ENCODE data around the gene ARHGAP1. TPM values are rescaled to one million over a fixed set of nuclear protein-coding genes. Genes with fewer than 3 reads are reported as not detected.

The ARHGAP1 gene
- total and polyA plus RNA-seq, 2 donors (not counting 3 experiments of a cell fraction or from before 2014, with no cell fraction given): 30.9 to 58.2 TPM

DNA sequence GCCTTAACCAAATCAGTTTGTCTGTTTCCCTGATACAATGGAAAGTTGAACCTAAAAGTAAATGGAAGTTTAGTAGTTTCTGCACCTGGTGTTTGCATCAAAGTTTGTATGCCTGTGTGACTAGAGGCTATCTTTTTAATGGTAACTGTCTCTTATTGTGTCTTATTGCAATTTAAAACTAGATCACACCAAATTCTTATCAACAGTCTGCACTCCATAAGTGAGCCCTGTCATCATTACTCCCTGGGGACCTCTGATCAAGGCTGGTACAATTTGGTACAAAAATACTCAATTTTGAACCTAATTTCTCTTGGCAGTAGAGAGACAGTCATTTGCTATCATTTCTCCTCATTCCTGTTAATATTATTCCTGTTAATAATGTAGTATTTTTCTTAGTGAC is 38.1 kb downstream of the ARHGAP1 start:
- DNase-seq (ENCODE audit: low read depth, low spot score) (no peak), FAIRE-seq (peak; percentile 38)
- ChIA-PET POLR2A (no interaction called here), CTCF (no interaction called here)
- no peak overlapping the region for H2AFZ ChIP-seq (ENCODE audit: low read depth, low read length)
- peaks cover 18% of the 10 kb centered on the region for H3K4me1 ChIP-seq (ENCODE audit: control insufficient read depth, extremely low read depth, insufficient read depth, low read length)
- TF ChIP-seq MAX (IDR thresholded peaks at IDR 0.05; ENCODE audit: insufficient read depth, insufficient read length) (no peak), POLR2A (IDR thresholded peaks at IDR 0.05; ENCODE audit: low read depth, low read length) (no peak), JUN (IDR thresholded peaks at IDR 0.05; ENCODE audit: borderline replicate concordance, insufficient read depth, insufficient read length, low read depth) (no peak), GATA2 (IDR thresholded peaks at IDR 0.05; ENCODE audit: insufficient read depth, insufficient read length, low read depth, low read length) (no peak)
- TF ChIP-seq, protein P1, sequence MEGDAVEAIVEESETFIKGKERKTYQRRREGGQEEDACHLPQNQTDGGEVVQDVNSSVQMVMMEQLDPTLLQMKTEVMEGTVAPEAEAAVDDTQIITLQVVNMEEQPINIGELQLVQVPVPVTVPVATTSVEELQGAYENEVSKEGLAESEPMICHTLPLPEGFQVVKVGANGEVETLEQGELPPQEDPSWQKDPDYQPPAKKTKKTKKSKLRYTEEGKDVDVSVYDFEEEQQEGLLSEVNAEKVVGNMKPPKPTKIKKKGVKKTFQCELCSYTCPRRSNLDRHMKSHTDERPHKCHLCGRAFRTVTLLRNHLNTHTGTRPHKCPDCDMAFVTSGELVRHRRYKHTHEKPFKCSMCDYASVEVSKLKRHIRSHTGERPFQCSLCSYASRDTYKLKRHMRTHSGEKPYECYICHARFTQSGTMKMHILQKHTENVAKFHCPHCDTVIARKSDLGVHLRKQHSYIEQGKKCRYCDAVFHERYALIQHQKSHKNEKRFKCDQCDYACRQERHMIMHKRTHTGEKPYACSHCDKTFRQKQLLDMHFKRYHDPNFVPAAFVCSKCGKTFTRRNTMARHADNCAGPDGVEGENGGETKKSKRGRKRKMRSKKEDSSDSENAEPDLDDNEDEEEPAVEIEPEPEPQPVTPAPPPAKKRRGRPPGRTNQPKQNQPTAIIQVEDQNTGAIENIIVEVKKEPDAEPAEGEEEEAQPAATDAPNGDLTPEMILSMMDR (IDR thresholded peaks at IDR 0.05; ENCODE audit: extremely low read depth in 1 of 2, insufficient read depth in 1 of 2, low read depth in 1 of 2, low read length in 2 of 2): no peak
- H3K79me2 ChIP-seq (ENCODE audit: control insufficient read depth, insufficient read depth, low read length): no peaks in the 10 kb centered on the region
- intact Hi-C loops (cut with micrococcal nuclease) (no loop called here), dilution Hi-C loops (cut with MboI; ENCODE audit: extremely low pct_ligation_motif_present, low sequenced_read_pairs) (no loop called here)
- H3K27ac ChIP-seq (ENCODE audit: insufficient read depth, low read depth, low read length): no peak overlapping the region
- H3K27me3 ChIP-seq (ENCODE audit: control insufficient read depth in 2 of 2, insufficient read depth in 2 of 2, low read length in 2 of 2): no peaks in the 10 kb centered on the region
- peaks cover 9 to 28% of the 10 kb centered on the region in 2 experiments for H3K36me3 ChIP-seq (ENCODE audit: control insufficient read depth in 2 of 2, extremely low read depth in 1 of 2, insufficient read depth in 2 of 2, low read length in 2 of 2)
- H3K4me3 ChIP-seq (replicated peaks in 1 of 3; ENCODE audit: insufficient read depth in 1 of 3, low read depth in 1 of 3, low read length in 3 of 3): no peak overlapping the region
- H4K20me1 ChIP-seq (replicated peaks; ENCODE audit: control insufficient read depth, extremely low read depth, insufficient read depth, low read length): no peaks in the 10 kb centered on the region
- no peak overlapping the region for H3K4me2 ChIP-seq (ENCODE audit: insufficient read depth, low read length)
- H3K9me3 ChIP-seq (replicated peaks; ENCODE audit: control insufficient read depth, insufficient read depth, low read length): no peaks in the 10 kb centered on the region
- H3K9ac ChIP-seq (replicated peaks; ENCODE audit: extremely low read depth, insufficient read depth, low read length): no peak overlapping the region
- H3K9me1 ChIP-seq (replicated peaks; ENCODE audit: control insufficient read depth, extremely low read depth, insufficient read depth, low read length): no peaks in the 10 kb centered on the region
- no TSS peak for BruUV-seq (replicated peaks)

DNA sequence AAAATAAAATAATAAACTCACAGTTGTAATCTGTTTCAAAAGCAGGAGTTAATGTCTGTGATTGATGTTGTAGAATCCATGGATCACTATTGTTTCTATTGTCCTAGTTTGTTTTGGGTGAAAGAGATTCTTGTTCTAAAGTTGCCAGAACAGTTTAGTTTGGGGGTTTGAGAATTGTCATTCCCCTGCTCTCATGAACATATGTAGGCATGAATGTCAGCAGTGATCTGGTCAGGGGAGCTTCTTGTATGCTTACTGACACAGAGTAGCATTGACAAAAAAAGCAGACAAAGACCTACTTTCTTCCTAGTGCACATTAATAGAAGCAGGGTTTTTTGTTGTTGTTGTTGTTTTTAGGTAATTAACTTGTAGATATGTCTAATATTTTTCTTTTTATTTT is 38.6 kb downstream of the ARHGAP1 start:
- no peak overlapping the region for H2AFZ ChIP-seq (ENCODE audit: low read depth, low read length)
- H3K27ac ChIP-seq (ENCODE audit: insufficient read depth, low read depth, low read length): no peak overlapping the region
- POLR2A ChIA-PET: no interaction called here
- no peaks in the 10 kb centered on the region for H3K9me3 ChIP-seq (replicated peaks; ENCODE audit: control insufficient read depth, insufficient read depth, low read length)
- FAIRE-seq: no peak
- CTCF ChIA-PET: no interaction called here
- H3K4me1 ChIP-seq (ENCODE audit: control insufficient read depth, extremely low read depth, insufficient read depth, low read length): peaks cover 18% of the 10 kb centered on the region
- H3K4me3 ChIP-seq (replicated peaks in 1 of 3; ENCODE audit: insufficient read depth in 1 of 3, low read depth in 1 of 3, low read length in 3 of 3): no peak overlapping the region
- H4K20me1 ChIP-seq (replicated peaks; ENCODE audit: control insufficient read depth, extremely low read depth, insufficient read depth, low read length): no peaks in the 10 kb centered on the region
- intact Hi-C loops (cut with micrococcal nuclease): no loop called here
- H3K9me1 ChIP-seq (replicated peaks; ENCODE audit: control insufficient read depth, extremely low read depth, insufficient read depth, low read length): no peaks in the 10 kb centered on the region
- no peak overlapping the region for H3K9ac ChIP-seq (replicated peaks; ENCODE audit: extremely low read depth, insufficient read depth, low read length)
- no peak for TF ChIP-seq GATA2 (IDR thresholded peaks at IDR 0.05; ENCODE audit: insufficient read depth, insufficient read length, low read depth, low read length)
- TF ChIP-seq POLR2AphosphoS5 (IDR thresholded peaks at IDR 0.05; ENCODE audit: insufficient read depth, low read depth, low read length): no peak
- no peak for TF ChIP-seq FOS (IDR thresholded peaks at IDR 0.05; ENCODE audit: borderline replicate concordance, insufficient read depth, low read length)
- no peak for TF ChIP-seq MYC (IDR thresholded peaks at IDR 0.05; ENCODE audit: low read depth, low read length)
- DNase-seq (ENCODE audit: low read depth, low spot score): no peak
- dilution Hi-C loops (cut with MboI; ENCODE audit: extremely low pct_ligation_motif_present, low sequenced_read_pairs): no loop called here
- BruUV-seq (replicated peaks): no TSS peak
- peaks cover 6 to 28% of the 10 kb centered on the region in 2 experiments for H3K36me3 ChIP-seq (ENCODE audit: control insufficient read depth in 2 of 2, extremely low read depth in 1 of 2, insufficient read depth in 2 of 2, low read length in 2 of 2)
- H3K79me2 ChIP-seq (ENCODE audit: control insufficient read depth, insufficient read depth, low read length): no peaks in the 10 kb centered on the region
- H3K4me2 ChIP-seq (ENCODE audit: insufficient read depth, low read length): no peak overlapping the region
- H3K27me3 ChIP-seq (ENCODE audit: control insufficient read depth in 2 of 2, insufficient read depth in 2 of 2, low read length in 2 of 2): no peaks in the 10 kb centered on the region
